SK-N-SH treated with all-trans-retinoic acid at 6 μM for 48 hours (cell line): ENCODE measurements around the gene NARS2.

Experiments
- ARNTL ChIP-seq: fragments of 450-650 bp; formaldehyde crosslinking; IDR thresholded peaks from 2 replicates; pipeline ENCODE4 v1.5.0; 2020; ENCODE audit warnings: low read depth, mild to moderate bottlenecking, moderate library complexity, borderline replicate concordance
- ISL1 ChIP-seq: fragments of 250-450 bp; sonication (Bioruptor Pico); IDR thresholded peaks from 2 replicates; pipeline ENCODE4 v2.1.2; 2022; ENCODE audit warnings: mild to moderate bottlenecking, moderate library complexity
- RARB ChIP-seq: fragments of 250-450 bp; sonication (Bioruptor Pico); IDR thresholded peaks from 2 replicates; pipeline ENCODE4 v1.8.0; 2021; ENCODE audit warnings: mild to moderate bottlenecking, moderate library complexity
- TOX ChIP-seq: fragments of 250-450 bp; sonication (Bioruptor Pico); IDR thresholded peaks from 2 replicates; pipeline ENCODE4 v1.8.0; 2021; ENCODE audit warnings: mild to moderate bottlenecking, moderate library complexity, borderline replicate concordance
- ZFP30 ChIP-seq: fragments of 450-650 bp; formaldehyde crosslinking; IDR thresholded peaks from 2 replicates; pipeline ENCODE4 v1.5.0; 2022; ENCODE audit warnings: mild to moderate bottlenecking, moderate library complexity
- ZNF565 ChIP-seq: fragments of 450-650 bp; formaldehyde crosslinking; conservative IDR thresholded peaks from 2 replicates; pipeline ENCODE4 v1.5.0; 2020; ENCODE audit warnings: low read depth, mild to moderate bottlenecking, moderate library complexity
- ZNF70 ChIP-seq: fragments of 450-650 bp; formaldehyde crosslinking; IDR thresholded peaks from 2 replicates; pipeline ENCODE4 v1.5.0; 2020; ENCODE audit warnings: mild to moderate bottlenecking, moderate library complexity
- TF ChIP-seq, protein P1 (sequence below): fragments of 250-450 bp; sonication (Bioruptor Pico); IDR thresholded peaks from 2 replicates; pipeline ENCODE4 v1.8.0; 2020; ENCODE audit warnings: mild to moderate bottlenecking, moderate library complexity, borderline replicate concordance
- TF ChIP-seq, protein P2 (sequence below): fragments of 250-450 bp; sonication (Bioruptor Pico); IDR thresholded peaks from 2 replicates; pipeline ENCODE4 v1.8.0; 2021; ENCODE audit warnings: low read depth, mild to moderate bottlenecking, moderate library complexity, borderline replicate concordance
- TF ChIP-seq, protein P3 (sequence below): fragments of 250-450 bp; sonication (Bioruptor Pico); IDR thresholded peaks from 2 replicates; pipeline ENCODE4 v1.5.1; 2020; ENCODE audit warnings: low read depth, mild to moderate bottlenecking, moderate library complexity

- TF ChIP-seq RARB (CRISPR knock-in tag) (no peak), TOX (no peak), ISL1 (CRISPR knock-in tag) (no peak), ZNF70 (CRISPR knock-in tag) (no peak), ZNF565 (CRISPR knock-in tag) (no peak), ZFP30 (CRISPR knock-in tag) (no peak), ARNTL (CRISPR knock-in tag) (no peak)
- TF ChIP-seq, protein P1, sequence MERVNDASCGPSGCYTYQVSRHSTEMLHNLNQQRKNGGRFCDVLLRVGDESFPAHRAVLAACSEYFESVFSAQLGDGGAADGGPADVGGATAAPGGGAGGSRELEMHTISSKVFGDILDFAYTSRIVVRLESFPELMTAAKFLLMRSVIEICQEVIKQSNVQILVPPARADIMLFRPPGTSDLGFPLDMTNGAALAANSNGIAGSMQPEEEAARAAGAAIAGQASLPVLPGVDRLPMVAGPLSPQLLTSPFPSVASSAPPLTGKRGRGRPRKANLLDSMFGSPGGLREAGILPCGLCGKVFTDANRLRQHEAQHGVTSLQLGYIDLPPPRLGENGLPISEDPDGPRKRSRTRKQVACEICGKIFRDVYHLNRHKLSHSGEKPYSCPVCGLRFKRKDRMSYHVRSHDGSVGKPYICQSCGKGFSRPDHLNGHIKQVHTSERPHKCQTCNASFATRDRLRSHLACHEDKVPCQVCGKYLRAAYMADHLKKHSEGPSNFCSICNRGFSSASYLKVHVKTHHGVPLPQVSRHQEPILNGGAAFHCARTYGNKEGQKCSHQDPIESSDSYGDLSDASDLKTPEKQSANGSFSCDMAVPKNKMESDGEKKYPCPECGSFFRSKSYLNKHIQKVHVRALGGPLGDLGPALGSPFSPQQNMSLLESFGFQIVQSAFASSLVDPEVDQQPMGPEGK (CRISPR knock-in tag): no peak
- TF ChIP-seq, protein P2, sequence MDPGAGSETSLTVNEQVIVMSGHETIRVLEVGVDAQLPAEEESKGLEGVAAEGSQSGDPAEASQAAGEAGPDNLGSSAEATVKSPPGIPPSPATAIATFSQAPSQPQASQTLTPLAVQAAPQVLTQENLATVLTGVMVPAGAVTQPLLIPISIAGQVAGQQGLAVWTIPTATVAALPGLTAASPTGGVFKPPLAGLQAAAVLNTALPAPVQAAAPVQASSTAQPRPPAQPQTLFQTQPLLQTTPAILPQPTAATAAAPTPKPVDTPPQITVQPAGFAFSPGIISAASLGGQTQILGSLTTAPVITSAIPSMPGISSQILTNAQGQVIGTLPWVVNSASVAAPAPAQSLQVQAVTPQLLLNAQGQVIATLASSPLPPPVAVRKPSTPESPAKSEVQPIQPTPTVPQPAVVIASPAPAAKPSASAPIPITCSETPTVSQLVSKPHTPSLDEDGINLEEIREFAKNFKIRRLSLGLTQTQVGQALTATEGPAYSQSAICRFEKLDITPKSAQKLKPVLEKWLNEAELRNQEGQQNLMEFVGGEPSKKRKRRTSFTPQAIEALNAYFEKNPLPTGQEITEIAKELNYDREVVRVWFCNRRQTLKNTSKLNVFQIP (CRISPR knock-in tag): no peak
- TF ChIP-seq, protein P3, sequence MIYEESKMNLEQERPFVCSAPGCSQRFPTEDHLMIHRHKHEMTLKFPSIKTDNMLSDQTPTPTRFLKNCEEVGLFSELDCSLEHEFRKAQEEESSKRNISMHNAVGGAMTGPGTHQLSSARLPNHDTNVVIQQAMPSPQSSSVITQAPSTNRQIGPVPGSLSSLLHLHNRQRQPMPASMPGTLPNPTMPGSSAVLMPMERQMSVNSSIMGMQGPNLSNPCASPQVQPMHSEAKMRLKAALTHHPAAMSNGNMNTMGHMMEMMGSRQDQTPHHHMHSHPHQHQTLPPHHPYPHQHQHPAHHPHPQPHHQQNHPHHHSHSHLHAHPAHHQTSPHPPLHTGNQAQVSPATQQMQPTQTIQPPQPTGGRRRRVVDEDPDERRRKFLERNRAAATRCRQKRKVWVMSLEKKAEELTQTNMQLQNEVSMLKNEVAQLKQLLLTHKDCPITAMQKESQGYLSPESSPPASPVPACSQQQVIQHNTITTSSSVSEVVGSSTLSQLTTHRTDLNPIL: no peak
Measured at GRCh38 chr11:78535027-78535426, 39.6 kb downstream of the NARS2 start.
